DMS79 treated with DMSO at 0.1 percent for 48 hours (cell line): ENCODE results near the gene ZNF862.

Source experiments
- DNase-seq: peaks from one replicate; lab custom pipeline; 2025; lab: John Stamatoyannopoulos, UW

The ZNF862 gene

DNA sequence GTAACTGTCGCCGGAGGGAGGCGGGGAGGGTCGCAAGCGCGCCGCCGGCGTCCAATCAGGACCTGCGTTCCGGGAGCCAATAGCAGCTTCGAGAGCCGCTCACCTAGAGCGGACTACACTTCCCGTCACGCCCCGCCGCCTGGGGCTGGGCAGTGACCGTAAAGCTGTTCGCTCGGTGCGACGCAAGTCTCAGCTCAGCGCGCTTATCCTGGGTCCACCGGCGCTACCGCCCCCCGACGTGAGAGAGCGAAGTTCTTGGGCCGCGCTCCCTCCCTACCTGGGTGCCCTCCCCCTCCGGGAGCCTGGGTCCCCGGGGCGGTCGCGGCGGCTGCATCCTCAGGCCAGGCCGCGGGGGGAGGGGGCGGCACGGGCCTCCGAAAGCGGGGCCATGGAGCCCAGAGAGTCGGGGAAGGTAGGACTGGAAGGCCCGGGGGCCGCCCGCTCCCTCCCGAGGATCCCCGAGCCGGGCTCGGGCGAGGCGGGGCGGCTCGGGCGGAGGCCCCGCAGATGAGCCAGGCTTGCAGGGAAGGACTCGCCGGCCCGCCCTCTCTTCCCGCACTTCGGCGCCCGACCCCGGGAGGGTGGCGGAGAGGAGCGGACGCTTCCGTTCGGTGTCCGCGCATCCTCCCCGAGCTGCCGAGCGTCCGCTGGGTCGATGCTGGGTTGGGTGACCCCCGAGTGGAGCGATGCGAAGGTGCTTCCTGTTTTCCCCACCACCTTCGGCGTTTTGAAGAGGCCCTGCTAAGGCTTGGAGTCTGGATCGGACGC, at the start of gene ZNF862:
Gene ZNF862, plus strand, starts transcription at position 152 of the 768 bp plus-strand sequence. Its CDS starts 237 bp downstream, at position 389.
- peak; percentile 94 for DNase-seq

DNA sequence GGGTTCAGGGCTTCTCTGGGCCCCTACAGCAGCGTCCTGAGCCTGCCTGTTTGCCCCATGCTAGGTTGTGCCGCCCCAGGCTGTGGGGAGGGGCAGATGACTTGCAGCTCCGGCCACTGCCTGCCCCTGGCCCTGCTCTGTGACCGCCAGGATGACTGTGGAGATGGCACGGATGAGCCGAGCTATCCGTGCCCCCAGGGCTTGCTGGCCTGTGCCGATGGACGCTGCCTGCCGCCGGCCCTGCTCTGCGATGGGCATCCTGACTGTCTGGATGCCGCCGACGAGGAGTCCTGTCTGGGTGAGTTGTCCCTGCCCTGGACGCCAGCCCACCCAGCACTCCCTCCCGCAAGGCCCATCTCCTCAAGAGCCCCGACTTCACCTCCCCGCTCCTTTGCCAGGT, 49.1 kb upstream of the ZNF862 start:
- DNase-seq: no peak

DNA sequence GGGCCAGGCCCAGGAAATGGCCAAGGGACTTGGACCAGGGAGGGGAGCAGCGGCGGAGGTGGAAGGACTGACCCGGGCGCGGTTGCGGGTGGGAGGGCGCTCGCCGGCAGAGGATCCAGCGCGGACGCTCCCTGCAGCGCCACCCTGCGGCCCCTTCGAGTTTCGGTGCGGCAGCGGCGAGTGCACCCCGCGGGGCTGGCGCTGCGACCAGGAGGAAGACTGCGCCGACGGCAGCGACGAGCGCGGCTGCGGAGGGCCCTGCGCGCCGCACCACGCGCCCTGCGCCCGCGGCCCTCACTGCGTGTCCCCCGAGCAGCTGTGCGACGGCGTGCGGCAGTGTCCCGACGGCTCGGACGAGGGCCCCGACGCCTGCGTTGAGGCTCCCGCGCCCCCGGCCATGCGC, 48.0 kb upstream of the ZNF862 start:
- no peak for DNase-seq

- no peak for DNase-seq
These were observed 47.3 kb upstream of the ZNF862 start for GRCh38 chr7:149790754-149791360.

DNA sequence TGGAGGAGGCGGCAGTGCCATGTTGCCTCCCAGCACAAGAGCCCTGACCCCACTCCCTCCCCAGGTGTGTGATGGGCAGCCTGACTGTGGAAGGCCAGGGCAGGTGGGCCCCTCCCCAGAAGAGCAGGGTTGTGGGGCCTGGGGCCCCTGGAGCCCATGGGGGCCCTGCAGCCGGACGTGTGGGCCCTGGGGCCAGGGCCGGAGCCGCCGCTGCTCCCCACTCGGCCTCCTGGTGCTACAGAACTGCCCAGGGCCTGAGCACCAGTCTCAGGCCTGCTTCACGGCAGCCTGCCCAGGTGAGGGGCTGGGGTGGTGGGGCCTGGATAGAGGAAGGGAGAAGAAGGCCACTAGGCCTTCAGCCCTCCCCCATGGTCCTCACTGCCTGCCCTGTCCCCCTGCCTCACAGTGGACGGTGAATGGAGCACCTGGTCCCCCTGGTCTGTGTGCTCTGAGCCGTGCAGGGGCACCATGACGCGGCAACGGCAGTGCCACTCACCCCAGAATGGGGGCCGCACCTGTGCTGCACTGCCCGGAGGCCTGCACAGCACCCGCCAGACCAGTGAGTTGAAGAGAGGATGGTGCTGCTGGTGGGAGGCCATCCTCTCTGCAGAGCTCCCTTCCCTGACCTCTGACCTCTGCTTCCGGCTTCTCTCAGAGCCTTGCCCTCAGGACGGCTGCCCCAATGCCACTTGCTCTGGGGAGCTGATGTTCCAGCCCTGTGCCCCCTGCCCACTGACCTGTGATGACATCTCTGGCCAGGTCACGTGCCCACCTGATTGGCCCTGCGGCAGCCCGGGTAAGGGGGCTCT, 46.6 kb upstream of the ZNF862 start:
- DNase-seq: no peak

- no peak for DNase-seq
These were observed 46.0 kb upstream of the ZNF862 start for GRCh38 chr7:149792220-149792595.

DNA sequence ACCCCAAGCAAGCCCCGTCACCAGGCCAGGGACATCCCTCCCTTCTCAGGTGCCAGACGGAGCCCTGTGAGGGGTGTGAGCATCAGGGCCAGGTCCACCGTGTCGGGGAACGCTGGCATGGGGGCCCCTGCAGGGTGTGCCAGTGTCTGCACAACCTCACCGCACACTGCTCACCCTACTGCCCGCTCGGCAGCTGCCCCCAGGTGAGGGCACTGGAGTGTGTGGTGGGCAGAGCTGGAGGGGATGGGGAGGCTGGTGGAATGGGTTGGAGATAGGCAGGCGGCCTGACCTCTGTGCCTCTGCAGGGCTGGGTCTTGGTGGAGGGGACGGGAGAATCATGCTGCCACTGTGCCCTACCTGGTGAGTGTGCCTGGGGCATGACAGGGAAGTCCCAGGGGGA, 44.9 kb upstream of the ZNF862 start:
- DNase-seq: no peak

GRCh38 chr7:149794661-149795060, 43.5 kb upstream of the ZNF862 start:
- no peak for DNase-seq

DNA sequence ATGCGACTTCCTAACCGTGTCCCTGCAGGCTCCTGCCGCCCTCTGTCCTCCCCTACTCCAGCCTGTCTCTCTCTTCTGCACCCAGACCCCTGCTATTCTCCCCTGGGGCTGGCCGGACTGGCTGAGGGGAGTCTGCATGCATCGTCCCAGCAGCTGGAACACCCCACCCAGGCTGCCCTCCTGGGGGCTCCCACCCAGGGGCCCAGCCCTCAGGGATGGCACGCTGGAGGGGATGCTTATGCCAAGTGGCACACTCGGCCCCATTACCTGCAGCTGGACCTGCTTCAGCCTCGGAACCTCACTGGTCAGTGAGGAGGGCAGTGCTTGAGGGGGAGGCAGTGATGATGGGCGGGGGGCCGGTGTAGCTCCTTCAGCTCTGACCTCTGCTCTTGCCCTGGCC, 43.0 kb upstream of the ZNF862 start:
- no peak for DNase-seq

DNA sequence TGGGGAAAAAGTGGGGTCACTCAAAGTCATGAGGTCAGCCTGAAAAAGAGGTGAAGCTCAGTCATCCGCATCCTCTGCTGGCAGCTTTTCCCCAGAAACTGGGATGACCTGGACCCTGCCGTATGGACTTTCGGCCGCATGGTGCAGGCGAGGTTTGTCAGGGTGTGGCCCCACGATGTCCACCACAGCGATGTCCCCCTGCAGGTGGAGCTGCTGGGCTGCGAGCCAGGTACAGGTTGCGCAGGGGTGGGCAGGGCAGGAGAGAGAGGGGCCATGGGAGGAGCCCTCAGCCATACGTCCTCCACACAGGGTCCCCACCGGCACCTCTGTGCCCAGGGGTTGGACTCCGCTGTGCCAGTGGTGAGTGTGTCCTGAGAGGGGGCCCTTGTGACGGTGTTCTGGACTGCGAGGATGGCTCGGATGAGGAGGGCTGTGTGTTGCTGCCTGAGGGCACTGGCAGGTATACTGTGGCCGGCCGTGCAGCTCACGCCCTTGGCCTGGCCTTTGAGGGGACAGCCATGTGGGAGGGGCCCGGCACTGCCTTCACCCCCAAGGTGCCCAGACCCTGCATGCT, 41.8 kb upstream of the ZNF862 start:
- DNase-seq: no peak

GRCh38 chr7:149797771-149798170, 40.4 kb upstream of the ZNF862 start:
- DNase-seq: no peak

GRCh38 chr7:149799397-149800168, 38.6 kb upstream of the ZNF862 start:
- DNase-seq: no peak

DNA sequence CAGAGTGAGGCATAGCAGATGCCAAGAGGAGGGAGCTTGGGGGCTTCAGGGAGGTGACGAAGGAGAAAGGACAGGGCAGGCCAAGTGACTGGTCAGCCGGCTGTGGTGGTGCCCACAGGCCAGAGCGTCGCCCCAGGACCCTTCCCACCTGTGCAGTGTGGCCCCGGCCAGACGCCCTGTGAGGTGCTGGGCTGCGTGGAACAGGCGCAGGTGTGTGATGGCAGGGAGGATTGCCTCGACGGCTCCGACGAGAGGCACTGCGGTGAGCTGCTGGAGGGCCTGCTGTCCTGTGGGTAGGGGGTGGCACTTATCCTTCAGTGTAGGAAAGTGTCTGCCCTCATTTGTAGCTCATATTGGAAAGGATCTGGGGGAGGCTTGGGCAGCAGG, 38.0 kb upstream of the ZNF862 start:
- no peak for DNase-seq

- DNase-seq: no peak
These were observed 37.1 kb upstream of the ZNF862 start for GRCh38 chr7:149801002-149801566.

GRCh38 chr7:149801816-149802215, 36.4 kb upstream of the ZNF862 start:
- DNase-seq: no peak

DNA sequence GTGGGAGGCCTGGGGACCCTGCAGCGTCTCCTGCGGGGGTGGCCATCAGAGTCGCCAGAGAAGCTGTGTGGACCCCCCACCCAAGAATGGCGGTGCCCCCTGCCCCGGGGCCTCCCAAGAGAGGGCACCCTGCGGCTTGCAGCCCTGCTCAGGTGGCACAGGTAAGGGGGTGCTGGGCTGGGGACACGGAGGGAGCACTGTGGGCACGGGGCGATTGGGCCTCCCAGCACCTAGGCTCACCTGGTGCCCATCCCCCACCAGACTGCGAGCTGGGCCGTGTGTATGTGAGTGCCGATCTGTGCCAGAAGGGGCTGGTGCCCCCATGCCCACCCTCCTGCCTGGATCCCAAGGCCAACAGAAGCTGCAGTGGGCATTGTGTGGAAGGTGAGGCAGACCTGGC, 35.2 kb upstream of the ZNF862 start:
- no peak for DNase-seq

GRCh38 chr7:149803551-149804074, 34.6 kb upstream of the ZNF862 start:
- no peak for DNase-seq

GRCh38 chr7:149804106-149804505, 34.1 kb upstream of the ZNF862 start:
- DNase-seq: no peak

DNA sequence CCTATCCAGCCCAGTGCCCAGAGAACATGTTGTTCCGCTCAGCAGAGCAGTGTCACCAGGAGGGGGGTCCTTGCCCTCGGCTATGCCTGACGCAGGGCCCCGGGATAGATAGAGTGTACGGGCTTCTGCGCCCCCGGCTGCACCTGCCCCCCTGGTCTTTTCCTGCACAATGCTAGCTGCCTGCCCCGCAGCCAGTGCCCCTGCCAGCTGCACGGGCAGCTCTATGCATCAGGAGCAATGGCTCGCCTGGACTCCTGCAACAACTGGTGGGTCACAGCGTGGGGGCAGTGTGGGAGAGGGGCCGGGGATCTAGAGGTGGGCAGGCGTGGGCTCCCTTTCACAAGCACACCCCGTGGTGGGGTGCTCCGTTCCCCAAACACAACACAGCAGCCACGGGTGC, 31.4 kb upstream of the ZNF862 start:
- no peak for DNase-seq

GRCh38 chr7:149808311-149808710, 29.9 kb upstream of the ZNF862 start:
- DNase-seq: no peak

DNA sequence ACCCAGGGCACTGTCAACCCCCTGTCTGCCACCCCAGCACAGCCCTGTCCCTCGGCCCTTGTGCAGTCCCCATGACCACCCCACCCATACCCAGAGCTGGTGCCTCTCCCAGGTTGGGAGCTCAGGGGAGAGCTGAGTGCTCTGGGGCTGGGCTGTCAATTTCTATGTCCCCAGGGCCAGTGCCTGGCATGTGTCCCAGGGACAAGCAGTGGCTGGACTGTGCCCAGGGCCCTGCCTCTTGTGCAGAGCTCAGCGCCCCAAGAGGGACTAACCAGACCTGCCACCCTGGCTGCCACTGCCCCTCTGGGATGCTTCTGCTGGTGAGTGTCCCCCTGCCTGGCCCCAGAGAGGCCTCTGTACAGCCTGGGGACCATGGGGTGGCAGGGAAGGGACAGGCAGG, 29.0 kb upstream of the ZNF862 start:
- no peak for DNase-seq
